Measurements from ENCODE around the gene CLDN18.

The CLDN18 gene

DNA sequence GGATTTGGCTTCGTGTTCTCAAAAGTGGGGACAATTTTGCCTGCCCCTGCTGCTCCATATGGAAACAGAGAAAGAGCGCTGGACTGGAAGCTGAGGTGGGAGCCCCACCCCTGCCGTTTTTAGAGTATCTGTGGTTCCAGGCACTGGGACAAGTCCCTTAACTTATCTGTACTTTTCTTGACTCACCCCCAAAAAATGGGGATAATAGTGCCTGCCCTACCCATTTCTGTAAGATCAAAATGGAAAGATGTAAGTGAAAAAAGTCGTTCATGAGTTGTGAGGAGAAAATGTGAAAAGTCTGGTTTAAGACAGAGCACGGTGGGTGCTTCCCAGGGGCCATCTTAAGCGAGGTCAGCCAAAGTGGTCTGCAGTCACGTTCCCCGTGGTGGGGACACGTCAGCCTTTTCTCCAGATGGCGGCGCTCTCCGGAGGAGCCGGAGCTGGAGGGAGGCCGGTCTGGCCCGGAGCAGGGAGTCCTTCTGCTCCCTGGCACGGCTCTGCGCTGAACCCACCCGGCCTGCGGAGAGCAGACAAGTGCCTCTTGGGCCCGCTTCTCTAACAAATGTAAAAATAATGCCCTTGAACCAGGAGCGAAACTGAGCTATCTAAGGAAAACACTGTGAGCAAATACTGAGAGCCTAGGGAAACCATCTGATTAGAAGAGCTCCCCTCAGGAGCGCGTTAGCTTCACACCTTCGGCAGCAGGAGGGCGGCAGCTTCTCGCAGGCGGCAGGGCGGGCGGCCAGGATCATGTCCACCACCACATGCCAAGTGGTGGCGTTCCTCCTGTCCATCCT, at the start of gene CLDN18:
TSS of gene CLDN18 (plus strand) at position 690 of the 797 bp plus-strand sequence. CDS start at position 751, 61 bp downstream.
- H3K9ac ChIP-seq: no peak within 1 kb of the TSS
- H3K4me3 ChIP-seq (IDR thresholded peaks at IDR 0.05; ENCODE audit: insufficient read depth, low read depth, low read length): no peak within 1 kb of the TSS
- H3K4me1 ChIP-seq (ENCODE audit: low read depth, poor library complexity, severe bottlenecking): no peaks in the 10 kb centered on the region
- no peak within 1 kb of the TSS for H3K27ac ChIP-seq
- no peak within 1 kb of the TSS for H3K4me2 ChIP-seq
- H3K79me2 ChIP-seq (ENCODE audit: insufficient read depth, low read depth): no peaks in the 10 kb centered on the region
- H3K36me3 ChIP-seq (ENCODE audit: insufficient read depth): no peaks in the 10 kb centered on the region
- H4K20me1 ChIP-seq (ENCODE audit: insufficient read depth): no peaks in the 10 kb centered on the region
- TF ChIP-seq, protein P1, sequence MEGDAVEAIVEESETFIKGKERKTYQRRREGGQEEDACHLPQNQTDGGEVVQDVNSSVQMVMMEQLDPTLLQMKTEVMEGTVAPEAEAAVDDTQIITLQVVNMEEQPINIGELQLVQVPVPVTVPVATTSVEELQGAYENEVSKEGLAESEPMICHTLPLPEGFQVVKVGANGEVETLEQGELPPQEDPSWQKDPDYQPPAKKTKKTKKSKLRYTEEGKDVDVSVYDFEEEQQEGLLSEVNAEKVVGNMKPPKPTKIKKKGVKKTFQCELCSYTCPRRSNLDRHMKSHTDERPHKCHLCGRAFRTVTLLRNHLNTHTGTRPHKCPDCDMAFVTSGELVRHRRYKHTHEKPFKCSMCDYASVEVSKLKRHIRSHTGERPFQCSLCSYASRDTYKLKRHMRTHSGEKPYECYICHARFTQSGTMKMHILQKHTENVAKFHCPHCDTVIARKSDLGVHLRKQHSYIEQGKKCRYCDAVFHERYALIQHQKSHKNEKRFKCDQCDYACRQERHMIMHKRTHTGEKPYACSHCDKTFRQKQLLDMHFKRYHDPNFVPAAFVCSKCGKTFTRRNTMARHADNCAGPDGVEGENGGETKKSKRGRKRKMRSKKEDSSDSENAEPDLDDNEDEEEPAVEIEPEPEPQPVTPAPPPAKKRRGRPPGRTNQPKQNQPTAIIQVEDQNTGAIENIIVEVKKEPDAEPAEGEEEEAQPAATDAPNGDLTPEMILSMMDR (conservative IDR thresholded peaks at IDR 0.05; ENCODE audit: low read depth, low read length): no peak
- H2AFZ ChIP-seq (ENCODE audit: low read depth): no peak within 1 kb of the TSS
- H3K27me3 ChIP-seq (ENCODE audit: insufficient read depth, low read depth): no peaks in the 10 kb centered on the region

DNA sequence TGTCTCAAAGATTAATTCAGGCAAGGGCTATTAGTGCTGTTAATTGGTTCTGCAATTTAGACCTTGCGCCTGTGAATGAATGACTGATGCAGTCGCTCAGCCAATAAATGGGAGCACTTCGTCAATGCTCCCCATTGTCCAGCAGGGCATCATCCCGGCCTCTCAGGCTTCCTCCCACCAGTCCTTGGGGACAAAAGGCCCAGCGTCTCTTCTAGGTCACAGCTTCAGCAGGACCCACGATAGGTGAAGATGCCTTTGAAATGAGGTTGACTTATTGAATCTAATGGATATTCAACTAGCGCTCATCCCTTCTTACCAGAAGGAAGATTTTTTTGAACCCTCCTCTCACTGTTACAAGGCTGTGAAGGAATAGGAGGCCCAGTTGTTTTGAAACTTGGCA, 47.7 kb upstream of the CLDN18 start:
- H3K9ac ChIP-seq: no peak overlapping the region

GRCh38 chr3:137963463-137963862, 46.5 kb upstream of the CLDN18 start:
- Histone ChIP-seq H4K20me1 (ENCODE audit: insufficient read depth) (no peaks in the 10 kb centered on the region), H3K4me1 (ENCODE audit: low read depth, poor library complexity, severe bottlenecking) (no peaks in the 10 kb centered on the region), H2AFZ (ENCODE audit: low read depth) (no peak overlapping the region), H3K27ac (no peak overlapping the region), H3K79me2 (ENCODE audit: insufficient read depth, low read depth) (no peaks in the 10 kb centered on the region), H3K36me3 (ENCODE audit: insufficient read depth) (no peaks in the 10 kb centered on the region), H3K4me2 (no peak overlapping the region), H3K4me3 (IDR thresholded peaks at IDR 0.05; ENCODE audit: insufficient read depth, low read depth, low read length) (no peak overlapping the region), H3K9ac (no peak overlapping the region), H3K27me3 (ENCODE audit: insufficient read depth, low read depth) (no peaks in the 10 kb centered on the region)
- TF ChIP-seq, protein P1 (conservative IDR thresholded peaks at IDR 0.05; ENCODE audit: low read depth, low read length): no peak

More for the DNA sequence above, 47.7 kb upstream of the CLDN18 start:
- Histone ChIP-seq H3K36me3 (ENCODE audit: insufficient read depth) (no peaks in the 10 kb centered on the region), H3K27ac (no peak overlapping the region), H4K20me1 (ENCODE audit: insufficient read depth) (no peaks in the 10 kb centered on the region), H3K4me1 (ENCODE audit: low read depth, poor library complexity, severe bottlenecking) (no peaks in the 10 kb centered on the region), H3K27me3 (ENCODE audit: insufficient read depth, low read depth) (no peaks in the 10 kb centered on the region), H3K4me3 (IDR thresholded peaks at IDR 0.05; ENCODE audit: insufficient read depth, low read depth, low read length) (no peak overlapping the region), H3K79me2 (ENCODE audit: insufficient read depth, low read depth) (no peaks in the 10 kb centered on the region), H3K4me2 (no peak overlapping the region), H2AFZ (ENCODE audit: low read depth) (no peak overlapping the region)
- TF ChIP-seq, protein P1 (conservative IDR thresholded peaks at IDR 0.05; ENCODE audit: low read depth, low read length): no peak

- no peak overlapping the region for H3K4me3 ChIP-seq (IDR thresholded peaks at IDR 0.05; ENCODE audit: insufficient read depth, low read depth, low read length)
- peak overlapping the region; percentile 58 for H3K4me2 ChIP-seq
- H3K79me2 ChIP-seq (ENCODE audit: insufficient read depth, low read depth): no peaks in the 10 kb centered on the region
- no peak overlapping the region for H3K9ac ChIP-seq
- no peaks in the 10 kb centered on the region for H3K4me1 ChIP-seq (ENCODE audit: low read depth, poor library complexity, severe bottlenecking)
- H4K20me1 ChIP-seq (ENCODE audit: insufficient read depth): no peaks in the 10 kb centered on the region
- H2AFZ ChIP-seq (ENCODE audit: low read depth): peak overlapping the region; percentile 86
- H3K27me3 ChIP-seq (ENCODE audit: insufficient read depth, low read depth): no peaks in the 10 kb centered on the region
- TF ChIP-seq, protein P1 (conservative IDR thresholded peaks at IDR 0.05; ENCODE audit: low read depth, low read length): peak; percentile 91
- no peak overlapping the region for H3K27ac ChIP-seq
- H3K36me3 ChIP-seq (ENCODE audit: insufficient read depth): no peaks in the 10 kb centered on the region
These were observed 38.8 kb upstream of the CLDN18 start for GRCh38 chr3:137970914-137971831.
